HG03354 (cell line): ENCODE measurements around the gene COLEC12.

Experiments used
- ATAC-seq: cut with Tn5 transposase; IDR thresholded peaks from one replicate; pipeline ENCODE4 v1.9.1; 2021; ENCODE audit warnings: mild to moderate bottlenecking; ENCODE audit not compliant: unreplicated experiment, poor library complexity, severe bottlenecking

Gene COLEC12

DNA sequence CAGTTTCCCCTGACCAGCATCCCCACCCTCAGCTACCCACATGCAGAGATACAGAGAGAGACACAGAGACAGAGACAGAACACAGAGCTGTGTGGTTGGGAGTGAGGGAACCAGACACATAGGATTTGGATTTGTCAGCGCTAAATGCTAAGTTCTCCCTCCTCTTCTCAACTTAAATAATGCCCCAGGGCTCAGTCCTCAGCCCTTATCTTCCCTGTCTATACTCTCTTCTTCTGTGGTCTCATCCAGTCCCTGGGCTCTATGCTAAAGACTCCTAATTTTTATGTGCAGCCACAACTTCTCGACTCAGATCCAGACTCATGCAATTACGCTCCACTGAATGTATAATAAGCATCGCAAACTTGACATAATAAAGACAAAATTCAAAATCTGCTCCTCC lies 47.1 kb downstream of the COLEC12 start:
- ATAC-seq: no peak

DNA sequence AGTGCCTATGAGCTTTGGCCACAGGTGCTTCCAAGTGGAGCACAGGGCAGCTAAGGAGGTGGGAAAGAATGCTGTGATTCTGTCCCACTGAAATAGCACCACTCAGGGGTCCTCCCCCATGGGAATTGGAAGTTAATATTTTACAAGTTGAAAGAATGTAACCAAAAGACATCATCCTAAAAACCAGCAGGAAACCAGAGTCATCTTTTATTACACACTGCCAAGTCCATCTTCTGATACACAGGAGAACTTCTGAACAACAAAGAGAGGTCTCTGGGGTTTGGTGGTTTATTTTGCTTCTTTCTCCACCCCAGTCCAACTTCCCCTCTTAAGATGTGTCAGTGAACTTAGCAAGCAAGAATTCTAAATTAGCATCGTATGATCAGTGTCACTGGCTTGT lies 47.7 kb downstream of the COLEC12 start:
- no peak for ATAC-seq

DNA sequence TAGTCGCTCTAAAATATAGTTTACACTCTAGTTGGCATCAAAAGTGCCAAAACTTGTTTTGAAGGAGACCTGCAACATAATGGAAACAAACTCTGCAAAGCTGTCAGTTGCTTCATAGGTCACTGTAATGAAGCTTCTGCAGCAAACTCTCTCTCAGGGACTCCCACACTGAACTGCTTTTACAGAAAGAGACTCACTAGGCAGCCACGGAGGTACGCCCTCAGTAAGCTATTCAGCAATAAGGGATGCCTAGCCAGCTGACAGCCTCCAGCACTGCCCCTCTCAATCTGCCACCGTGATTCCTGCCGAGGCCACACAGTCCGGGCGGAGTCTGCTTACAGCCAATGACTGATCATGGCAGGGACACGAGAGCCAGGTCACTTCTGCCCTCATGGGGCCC lies 51.1 kb downstream of the COLEC12 start:
- ATAC-seq: no peak

DNA sequence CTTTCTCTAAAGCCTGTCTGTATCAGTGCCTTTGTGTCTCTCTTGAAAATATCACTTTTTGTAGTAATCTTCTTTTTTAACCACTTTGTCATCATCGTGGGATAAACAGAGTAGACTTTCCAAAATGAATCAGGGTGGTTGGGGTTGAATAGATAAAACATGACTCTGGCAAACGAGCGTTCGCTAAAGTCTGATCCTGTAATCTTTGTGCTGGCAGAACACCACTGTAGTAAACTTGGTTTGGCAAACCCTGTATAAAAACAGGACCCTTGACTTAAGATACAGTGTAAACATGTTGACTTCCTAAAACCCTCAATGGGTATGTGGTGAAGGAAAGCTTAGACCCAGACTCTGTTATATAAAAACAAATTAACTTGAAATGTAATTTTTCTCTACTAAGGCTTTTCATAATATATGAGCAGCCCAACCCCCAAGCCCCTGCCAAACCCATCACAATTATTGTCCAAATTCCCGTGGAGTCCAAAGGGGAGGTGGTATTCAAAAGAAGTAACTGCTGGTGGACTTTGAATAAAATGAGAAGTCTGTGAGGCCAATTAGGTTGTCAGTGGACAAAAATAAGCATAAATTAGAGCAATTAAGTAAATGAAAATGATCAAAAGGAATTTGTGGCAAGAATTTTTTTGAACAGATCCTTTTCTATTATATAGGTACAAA lies 52.2 kb downstream of the COLEC12 start:
- ATAC-seq: no peak

DNA sequence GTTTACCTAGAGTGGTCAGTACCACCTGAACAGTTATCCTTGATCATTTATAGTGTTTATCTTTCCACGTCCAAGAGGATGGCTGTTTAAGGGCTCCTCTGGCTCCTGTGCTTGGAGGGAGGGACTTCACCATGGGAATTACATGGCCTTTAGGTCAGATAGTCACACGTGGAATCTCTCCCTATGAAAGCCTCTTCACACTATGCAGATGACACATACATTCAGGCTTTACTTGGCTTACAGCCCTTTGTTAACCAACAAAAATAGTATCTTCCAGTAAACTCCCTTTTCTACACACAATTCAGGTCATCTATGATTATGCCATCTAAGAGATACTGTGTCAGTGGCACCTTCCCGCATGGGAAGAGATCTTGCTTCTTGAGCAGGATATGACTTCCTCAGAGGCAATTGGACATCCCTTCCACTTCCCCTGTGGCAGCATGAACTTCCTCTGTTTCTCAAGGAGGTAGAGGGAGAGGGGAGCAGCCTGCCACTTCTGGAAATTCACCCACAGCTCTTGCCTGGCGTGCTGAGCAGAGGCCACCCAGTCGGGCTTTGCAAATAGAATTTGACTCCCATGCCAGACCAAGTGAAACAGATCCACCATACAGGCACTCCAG lies 53.5 kb downstream of the COLEC12 start:
- ATAC-seq: no peak

DNA sequence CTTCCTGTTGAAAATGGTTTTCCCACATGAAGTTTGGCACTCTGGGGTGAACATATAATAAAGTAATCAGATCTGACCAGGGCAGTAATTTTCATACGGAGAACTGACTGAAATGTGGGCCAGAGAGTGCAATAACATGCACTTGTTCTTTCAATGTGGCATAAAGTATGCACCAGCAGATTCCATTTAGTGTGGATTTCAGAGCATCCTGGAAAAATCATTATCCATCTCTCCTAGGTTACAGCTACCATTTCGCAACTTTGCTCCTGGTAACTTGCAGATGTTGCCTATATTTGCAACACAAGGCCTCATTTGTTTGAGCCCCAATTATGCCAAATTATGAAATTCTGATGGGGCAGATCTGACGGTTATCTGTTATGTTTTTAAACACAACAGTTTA lies 55.4 kb downstream of the COLEC12 start:
- ATAC-seq: no peak

DNA sequence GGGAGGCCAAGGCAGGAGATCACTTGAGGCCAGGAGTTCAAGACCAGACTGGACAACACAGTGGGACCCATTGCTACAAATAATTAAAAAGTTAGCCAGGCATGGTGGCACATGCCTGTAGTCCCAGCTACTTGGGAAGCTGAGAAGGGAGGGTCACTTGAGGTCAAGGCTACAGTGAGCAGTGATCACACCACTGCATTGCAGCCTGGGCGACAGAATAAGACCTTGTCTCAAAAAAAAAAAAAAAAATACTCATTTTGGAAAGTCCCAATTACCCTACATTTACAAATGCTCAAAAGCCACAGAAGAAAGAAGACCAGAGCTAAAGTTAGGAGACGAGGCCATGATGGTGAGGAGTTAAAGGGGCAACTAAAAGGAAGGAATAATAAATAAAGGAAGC lies 61.9 kb downstream of the COLEC12 start:
- ATAC-seq: no peak

DNA sequence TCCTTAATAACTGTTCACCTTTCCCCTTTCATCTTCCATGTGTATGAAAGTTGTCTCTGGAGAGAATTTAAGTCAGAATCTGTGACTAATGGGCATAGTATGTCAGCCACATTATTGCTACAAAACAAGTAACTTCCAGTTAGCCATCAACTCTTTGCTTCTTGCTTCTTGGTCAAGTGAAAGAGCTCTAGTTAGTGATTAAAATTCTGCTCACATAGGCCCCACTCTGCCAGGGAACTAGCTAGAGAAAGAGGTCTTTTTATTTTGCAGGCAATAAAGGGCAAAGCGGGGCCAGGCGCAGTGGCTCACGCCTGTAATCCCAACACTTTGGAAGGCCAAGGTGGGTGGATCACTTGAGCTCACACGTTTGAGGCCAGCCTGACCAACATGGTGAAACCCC lies 64.6 kb downstream of the COLEC12 start:
- ATAC-seq: no peak

DNA sequence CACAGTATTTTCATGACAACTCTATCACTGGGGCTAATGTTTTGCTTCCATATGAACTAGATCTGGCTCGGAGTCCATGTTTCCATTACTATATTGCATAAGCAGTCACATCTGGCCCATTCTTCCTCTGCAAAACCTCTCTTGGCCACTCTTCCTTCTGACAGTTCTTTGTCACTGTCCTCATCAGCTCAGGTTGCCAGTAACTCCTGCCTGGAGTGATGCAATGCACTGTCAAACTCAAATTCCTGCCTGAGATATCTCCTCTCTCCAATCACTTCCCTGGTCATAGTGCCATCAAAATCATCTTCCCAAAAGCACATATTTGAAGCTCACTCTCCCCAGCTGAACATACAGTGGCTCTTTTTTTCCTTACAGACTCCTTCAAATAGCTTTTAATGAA lies 66.1 kb downstream of the COLEC12 start:
- no peak for ATAC-seq

DNA sequence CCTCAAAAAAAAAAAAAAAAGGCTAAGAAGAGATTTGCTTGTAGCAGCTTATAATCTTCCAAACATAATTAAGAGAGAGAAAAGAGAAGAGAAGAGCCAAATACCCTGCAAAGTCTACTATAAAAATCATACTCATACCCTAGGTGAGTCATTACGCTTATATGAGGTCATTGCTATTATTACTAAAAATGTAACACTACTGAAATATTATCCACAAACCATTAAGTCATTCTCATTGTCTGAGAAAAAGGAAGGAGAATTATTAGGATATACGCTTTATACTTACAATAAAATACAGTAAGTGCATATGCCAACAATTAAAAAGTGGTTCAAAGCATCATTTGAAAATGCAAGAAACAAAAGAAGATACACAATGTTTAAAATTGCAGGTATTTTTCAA lies 66.5 kb downstream of the COLEC12 start:
- ATAC-seq: no peak

DNA sequence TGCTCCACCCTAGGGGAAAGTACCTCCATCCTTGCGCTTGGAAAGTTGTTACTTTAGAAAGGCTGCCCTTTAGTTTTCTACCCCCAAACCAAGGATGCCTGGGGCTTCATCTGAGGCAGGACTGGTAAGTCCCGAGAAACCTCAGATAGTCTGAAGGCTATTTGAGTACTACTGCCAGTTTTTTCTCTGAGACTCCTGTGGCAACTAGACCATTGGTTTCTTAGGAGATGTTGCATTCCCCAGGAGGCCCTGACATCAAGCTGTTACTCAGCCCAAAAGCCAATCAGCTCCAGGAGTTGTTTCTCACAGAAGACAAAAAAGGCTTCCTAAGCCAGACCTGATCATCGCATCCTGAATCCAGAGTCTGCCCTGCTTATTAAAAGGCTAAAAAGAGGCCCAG lies 67.2 kb downstream of the COLEC12 start:
- no peak for ATAC-seq

DNA sequence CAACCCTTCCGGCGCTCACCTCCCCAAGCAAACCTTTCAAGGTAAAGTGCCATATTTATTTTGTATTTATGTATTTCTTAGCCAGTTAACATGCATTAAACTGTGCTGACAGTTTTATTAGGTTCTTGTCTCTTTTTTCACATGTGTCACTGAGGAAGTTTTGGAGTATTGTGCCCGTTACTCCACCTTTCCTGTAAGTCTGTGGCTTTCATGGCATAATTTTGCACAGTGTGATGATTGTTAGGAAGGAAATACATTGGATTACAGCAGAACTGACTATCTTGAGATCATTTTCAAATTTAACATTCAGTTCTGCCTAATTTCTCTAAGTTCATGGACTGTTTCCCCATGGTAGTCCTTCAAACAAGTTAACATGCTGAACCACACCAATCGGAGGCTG lies 67.7 kb downstream of the COLEC12 start:
- ATAC-seq: no peak

DNA sequence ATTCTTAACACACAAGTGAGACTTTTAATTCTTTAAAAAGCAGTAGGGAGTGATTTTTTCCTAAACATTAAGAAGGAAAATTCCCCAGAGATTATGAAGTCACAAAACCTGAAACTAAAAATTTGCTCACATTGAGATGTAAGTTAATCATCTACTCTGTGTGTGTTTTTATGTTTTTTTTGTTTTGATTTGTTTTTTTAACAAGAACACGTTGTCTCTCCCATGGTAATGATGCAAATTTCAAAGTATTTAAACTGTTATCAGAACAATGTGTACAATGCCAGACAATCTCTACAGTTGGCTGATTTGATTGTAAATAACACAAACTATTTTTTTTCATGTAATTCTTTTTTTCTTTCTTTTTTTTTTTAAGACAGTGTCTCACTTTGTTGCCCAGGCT lies 71.5 kb downstream of the COLEC12 start:
- no peak for ATAC-seq

DNA sequence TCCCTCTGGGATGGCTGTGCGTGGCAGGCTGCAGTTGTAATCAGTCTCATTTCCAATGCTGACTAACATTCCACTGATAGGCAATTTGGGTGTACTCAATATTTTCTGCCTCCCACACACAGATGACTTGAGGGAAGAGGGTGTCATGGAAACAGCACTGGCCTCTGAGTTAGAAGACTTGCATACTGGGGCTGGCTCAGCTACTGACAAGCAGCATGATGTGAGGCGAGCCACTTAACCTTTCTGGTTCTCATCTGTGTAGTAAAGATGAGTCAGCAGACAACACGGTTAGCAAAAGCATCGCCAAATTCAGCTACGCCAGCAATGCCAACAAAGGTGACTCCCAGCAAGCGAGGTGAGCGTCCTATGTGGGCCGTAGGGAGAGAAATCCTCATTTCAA lies 73.5 kb downstream of the COLEC12 start:
- ATAC-seq: no peak

DNA sequence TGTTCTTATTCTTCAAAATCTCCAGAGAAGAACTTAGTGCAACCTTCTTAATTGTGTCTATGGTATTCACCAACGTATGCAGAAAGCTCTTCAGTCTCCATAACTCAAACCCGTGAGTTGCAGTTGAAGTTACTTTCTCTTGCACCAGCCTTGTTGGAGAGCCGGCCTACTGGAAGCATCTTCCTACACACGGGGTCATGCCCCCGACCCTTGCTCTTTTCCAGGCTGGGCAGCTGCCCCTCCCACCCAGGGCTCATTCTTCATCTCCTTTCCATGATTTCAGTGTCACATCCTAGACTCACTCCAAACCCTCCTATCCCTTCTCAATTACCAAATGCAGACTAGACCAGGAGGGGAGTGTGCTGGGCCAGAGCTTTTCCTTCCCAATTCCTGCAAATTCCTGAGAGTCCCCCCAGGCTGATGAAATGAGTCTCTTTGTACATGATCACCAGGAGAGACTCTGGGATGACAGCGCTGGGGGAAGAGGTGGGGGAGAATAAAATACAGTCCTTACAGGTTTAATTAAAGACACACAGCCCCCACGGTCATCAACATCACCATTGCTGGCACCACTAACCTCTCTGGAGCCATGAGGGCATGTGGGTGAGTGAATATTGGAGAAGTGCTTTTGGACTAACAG lies 75.3 kb downstream of the COLEC12 start:
- ATAC-seq: no peak

DNA sequence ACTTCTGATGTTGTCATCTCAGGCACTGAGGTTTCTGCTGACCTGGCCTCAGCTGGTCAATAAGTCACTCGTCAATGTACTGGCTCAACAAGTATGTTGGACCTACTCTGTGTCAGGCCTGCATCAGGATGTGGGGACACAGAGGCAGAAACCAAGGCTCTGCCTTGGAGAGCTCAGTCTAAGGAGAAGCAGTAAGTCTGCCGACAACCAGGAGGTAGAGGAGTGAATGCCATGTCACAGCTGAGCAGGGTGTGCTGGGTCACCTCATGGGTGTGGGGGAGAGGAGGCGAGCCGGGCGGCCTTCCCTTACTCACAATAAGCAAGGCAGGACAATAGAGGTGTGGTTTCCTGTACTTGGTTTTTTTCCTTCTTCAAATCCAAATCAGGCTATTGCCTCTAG lies 75.8 kb downstream of the COLEC12 start:
- ATAC-seq: no peak

DNA sequence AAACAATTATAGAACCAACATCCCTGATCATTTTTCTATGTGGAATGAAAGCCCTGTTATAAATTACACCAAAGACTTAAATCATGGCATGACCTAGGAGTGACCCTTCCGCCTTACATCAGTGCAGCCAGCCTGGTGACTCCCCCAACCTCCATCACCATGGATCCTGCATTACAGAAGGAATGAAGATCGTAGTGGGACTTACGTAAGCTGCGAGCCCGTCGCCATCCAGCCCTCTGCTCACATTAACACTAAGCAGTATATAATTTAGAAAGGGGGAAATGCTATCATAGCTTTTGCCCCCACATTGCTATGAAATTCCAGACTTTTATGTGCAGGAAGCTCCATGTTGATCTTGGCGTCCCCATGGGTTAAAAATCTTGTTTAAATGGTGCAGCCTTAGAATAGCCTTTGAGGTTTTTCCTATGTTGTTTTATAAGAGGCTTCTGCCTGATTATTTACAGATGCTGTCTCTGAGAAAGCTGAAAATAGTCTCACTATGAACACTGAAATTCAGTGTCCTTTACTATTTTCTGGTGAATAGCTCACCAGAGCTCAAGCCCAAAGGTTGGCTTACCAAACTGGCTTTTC lies 76.3 kb downstream of the COLEC12 start:
- no peak for ATAC-seq

DNA sequence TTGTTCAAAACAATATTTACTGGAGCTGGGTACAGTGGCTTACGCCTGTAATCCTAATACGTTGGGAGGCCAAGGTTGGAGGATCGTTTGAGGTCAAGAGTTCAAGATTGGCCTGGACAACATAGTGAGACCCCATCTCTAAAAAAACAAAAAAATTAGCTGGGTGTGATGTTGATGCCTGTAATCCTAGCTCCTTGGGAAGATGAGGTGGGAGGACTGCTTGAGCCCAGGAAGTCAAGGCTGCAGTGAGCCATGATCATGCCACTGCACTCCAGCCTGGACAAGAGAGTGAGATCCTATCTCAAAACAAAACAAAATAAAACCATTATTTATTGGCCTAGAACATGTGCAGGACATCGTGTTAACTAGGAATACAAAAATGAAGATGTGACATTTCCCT lies 77.5 kb downstream of the COLEC12 start:
- no peak for ATAC-seq

DNA sequence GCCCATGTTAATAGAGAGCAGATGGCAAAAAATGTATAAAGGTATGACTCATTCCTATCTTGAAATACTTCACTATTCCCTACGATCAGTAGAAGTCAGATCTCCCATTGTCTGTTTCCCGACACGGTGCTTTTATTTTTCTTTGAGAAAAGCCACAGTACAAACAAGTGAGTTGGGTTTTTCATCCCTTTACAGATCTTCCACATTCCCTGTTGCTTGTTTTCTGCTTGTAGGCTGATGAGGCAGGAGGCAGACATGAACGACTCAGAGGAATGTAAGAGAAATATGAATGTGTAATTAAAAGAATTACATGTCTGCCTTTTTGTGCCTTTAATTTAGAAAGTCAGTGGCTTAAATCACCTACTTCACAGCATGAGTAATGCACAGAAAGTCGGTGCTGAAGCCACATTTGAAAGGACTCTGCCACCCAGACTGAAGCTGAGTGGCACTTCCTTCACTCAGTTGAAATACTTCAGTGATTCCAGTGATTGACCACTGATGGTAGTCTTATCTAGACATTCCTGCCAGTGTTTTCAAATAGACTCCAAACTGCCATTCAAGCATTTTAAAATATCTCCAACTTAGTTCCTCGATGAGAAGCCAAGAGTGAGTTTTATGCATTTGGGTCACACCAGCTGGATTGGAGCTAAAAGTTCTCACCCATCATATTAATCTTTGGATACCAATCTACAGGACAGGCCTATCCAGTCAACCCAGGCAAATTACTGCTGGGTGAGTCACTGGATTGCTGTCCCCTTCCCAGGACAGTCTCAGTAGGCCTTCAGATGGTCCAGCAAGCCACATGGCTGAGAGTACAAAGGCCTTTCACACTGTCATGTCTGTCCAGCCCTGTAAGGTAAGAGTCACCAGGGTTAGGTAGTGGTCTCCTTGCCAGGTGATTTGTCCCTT lies 79.0 kb downstream of the COLEC12 start:
- no peak for ATAC-seq

DNA sequence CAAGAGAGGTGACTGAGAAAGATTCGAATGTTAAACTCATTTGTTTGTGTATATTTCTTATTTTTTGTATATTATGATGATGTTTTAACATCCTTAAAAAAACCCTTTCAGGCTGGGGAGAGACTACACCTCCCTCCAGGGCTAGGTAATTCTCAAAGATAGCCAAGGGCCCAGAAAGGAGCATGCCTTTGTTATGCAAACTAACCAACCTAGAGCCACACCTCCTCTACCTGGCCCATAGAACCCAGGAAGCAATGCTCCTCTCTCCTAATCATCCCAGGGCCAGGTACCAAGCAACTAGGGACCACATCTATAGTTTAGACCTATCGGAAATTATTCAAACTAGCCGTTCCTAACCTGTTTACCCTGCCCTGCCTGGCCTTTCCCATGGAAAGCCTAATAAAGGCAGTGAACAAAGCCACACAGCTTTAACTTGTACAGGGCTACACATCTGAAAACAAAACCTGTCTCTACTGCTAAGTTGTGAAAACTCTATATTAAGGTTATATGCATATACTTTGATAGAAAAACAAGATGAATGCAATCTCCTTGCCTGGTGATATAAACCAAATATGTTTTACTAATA lies 79.7 kb downstream of the COLEC12 start:
- ATAC-seq: no peak
